HEK293 (cell line): Measurements from ENCODE around the gene SH3YL1.

ENCODE experiments used
- CTCF ChIA-PET: fragments of 350-600 bp; formaldehyde crosslinking; extraction: SDS; loops from one replicate; lab custom pipeline; 2021; ENCODE audit warnings: antibody characterized with exemption; lab: Yijun Ruan, JAX
- POLR2A ChIA-PET: fragments of 300-600 bp; formaldehyde crosslinking; extraction: SDS; loops from one replicate; lab custom pipeline; 2020; ENCODE audit warnings: antibody characterized with exemption, inconsistent platforms; lab: Yijun Ruan, JAX
- H3K27ac ChIP-seq: fragments of 200-500 bp; sonication (Bioruptor generic); 2 replicates; pipeline ENCODE4 v1.5.1; 2014; ENCODE audit warnings: low read depth, low read length, control low read depth, inconsistent platforms; ENCODE audit errors: extremely low read depth
- H3K36me3 ChIP-seq, 2 experiments: fragments of 200-500 bp in 1 of 2; sonication (Bioruptor generic) in 1 of 2; 1 replicate in 1 of 2; 2 replicates in 1 of 2; pipeline ENCODE4 v1.5.1; 2014 to 2017; ENCODE audit warnings: inconsistent platforms in 2 of 2, low read length in 2 of 2; ENCODE audit not compliant: control insufficient read depth in 2 of 2, insufficient read depth in 1 of 2
- H3K4me1 ChIP-seq: fragments of 200-500 bp; sonication (Bioruptor generic); 2 replicates; pipeline ENCODE4 v1.5.1; 2014; ENCODE audit warnings: mild to moderate bottlenecking, low read length, inconsistent platforms; ENCODE audit not compliant: control insufficient read depth, insufficient read depth
- H3K4me3 ChIP-seq: 2 replicates; pipeline ENCODE4 v1.5.1; 2011; ENCODE audit warnings: low read depth, mild to moderate bottlenecking, control low read depth, low read length, moderate library complexity
- H3K9me3 ChIP-seq: fragments of 200-500 bp; sonication (Bioruptor generic); 2 replicates; pipeline ENCODE4 v1.5.1; 2014; ENCODE audit warnings: low read depth, low read length, inconsistent platforms; ENCODE audit not compliant: control insufficient read depth, insufficient read depth
- BCL11B ChIP-seq: fragments of 450-650 bp; formaldehyde crosslinking; IDR thresholded peaks from 2 replicates; pipeline ENCODE4 v1.5.1; 2016; ENCODE audit warnings: low read depth, missing biosample characterization, missing genetic modification characterization
- IKZF3 ChIP-seq: fragments of 450-650 bp; IDR thresholded peaks from 2 replicates; pipeline ENCODE4 v1.5.0; 2018; ENCODE audit warnings: missing biosample characterization, mild to moderate bottlenecking, missing genetic modification characterization, moderate library complexity
- PRDM4 ChIP-seq: fragments of 450-650 bp; formaldehyde crosslinking; IDR thresholded peaks from 2 replicates; pipeline ENCODE4 v1.5.1; 2017; ENCODE audit warnings: missing biosample characterization, missing genetic modification characterization
- ZBTB20 ChIP-seq: fragments of 450-650 bp; formaldehyde crosslinking; IDR thresholded peaks from 2 replicates; pipeline ENCODE4 v1.5.1; 2016; ENCODE audit warnings: missing biosample characterization, missing genetic modification characterization
- ZBTB8A ChIP-seq: fragments of 450-650 bp; formaldehyde crosslinking; IDR thresholded peaks from 2 replicates; pipeline ENCODE4 v1.5.1; 2016; ENCODE audit warnings: missing biosample characterization, missing genetic modification characterization
- ZNF140 ChIP-seq: fragments of 450-650 bp; formaldehyde crosslinking; IDR thresholded peaks from 2 replicates; pipeline ENCODE4 v1.5.1; 2016; ENCODE audit warnings: missing biosample characterization, missing genetic modification characterization
- ZNF488 ChIP-seq: fragments of 450-650 bp; formaldehyde crosslinking; IDR thresholded peaks from 2 replicates; pipeline ENCODE4 v1.5.1; 2016; ENCODE audit warnings: missing biosample characterization, missing genetic modification characterization
- ZNF514 ChIP-seq: fragments of 450-650 bp; formaldehyde crosslinking; IDR thresholded peaks from 2 replicates; pipeline ENCODE4 v1.5.1; 2016; ENCODE audit warnings: missing biosample characterization, missing genetic modification characterization
- ZNF561 ChIP-seq: fragments of 450-650 bp; IDR thresholded peaks from 2 replicates; pipeline ENCODE4 v1.5.1; 2018; ENCODE audit warnings: missing biosample characterization, missing genetic modification characterization, borderline replicate concordance
- ZNF600 ChIP-seq: fragments of 450-650 bp; formaldehyde crosslinking; IDR thresholded peaks from 2 replicates; pipeline ENCODE4 v1.5.1; 2016; ENCODE audit warnings: missing biosample characterization, missing genetic modification characterization
- ZNF621 ChIP-seq: fragments of 450-650 bp; formaldehyde crosslinking; IDR thresholded peaks from 2 replicates; pipeline ENCODE4 v1.5.1; 2017; ENCODE audit warnings: missing biosample characterization, missing genetic modification characterization
- ZNF623 ChIP-seq: fragments of 450-650 bp; formaldehyde crosslinking; IDR thresholded peaks from 2 replicates; pipeline ENCODE4 v1.5.1; 2016; ENCODE audit warnings: missing biosample characterization, missing genetic modification characterization
- ZNF626 ChIP-seq: fragments of 450-650 bp; sonication (Bioruptor Pico); formaldehyde crosslinking; IDR thresholded peaks from 2 replicates; pipeline ENCODE4 v1.5.1; 2018; ENCODE audit warnings: missing biosample characterization, missing genetic modification characterization, inconsistent platforms
- ZNF629 ChIP-seq: fragments of 450-650 bp; formaldehyde crosslinking; IDR thresholded peaks from 2 replicates; pipeline ENCODE4 v1.5.1; 2017; ENCODE audit warnings: missing biosample characterization, missing genetic modification characterization
- ZNF837 ChIP-seq: fragments of 450-650 bp; formaldehyde crosslinking; IDR thresholded peaks from 2 replicates; pipeline ENCODE4 v1.5.1; 2016; ENCODE audit warnings: missing biosample characterization, missing genetic modification characterization
- ZSCAN16 ChIP-seq: fragments of 450-650 bp; formaldehyde crosslinking; IDR thresholded peaks from 2 replicates; pipeline ENCODE4 v1.5.1; 2016; ENCODE audit warnings: missing biosample characterization, missing genetic modification characterization
- TF ChIP-seq, protein P1 (sequence below): fragments of 450-650 bp; formaldehyde crosslinking; IDR thresholded peaks from 2 replicates; pipeline ENCODE4 v1.5.1; 2016; ENCODE audit warnings: missing biosample characterization, missing genetic modification characterization
- TF ChIP-seq, protein P2 (sequence below): fragments of 450-650 bp; formaldehyde crosslinking; IDR thresholded peaks from 2 replicates; pipeline ENCODE4 v1.5.0; 2017; ENCODE audit warnings: missing biosample characterization, missing genetic modification characterization, borderline replicate concordance

Gene SH3YL1

DNA sequence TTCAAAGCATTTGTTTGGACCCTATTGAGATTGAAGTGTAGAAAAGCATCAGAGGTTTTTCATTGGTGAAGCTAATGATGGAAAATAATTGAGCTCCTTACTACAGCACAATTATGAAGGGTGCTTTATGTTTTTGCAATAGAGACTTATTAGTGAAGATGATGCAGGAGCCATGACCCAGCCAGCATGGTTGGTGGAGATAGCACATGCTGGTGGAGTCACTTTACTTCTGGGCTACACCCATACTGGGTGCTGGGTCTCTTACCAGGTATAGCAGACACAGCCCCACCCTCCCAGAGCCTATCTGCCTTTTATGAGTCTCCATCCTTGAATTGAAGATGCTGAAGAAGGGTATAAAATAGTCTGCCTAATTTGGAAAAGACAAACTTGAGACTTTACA lies 4.5 kb upstream of the SH3YL1 start:
- ChIA-PET POLR2A (no interaction called here), CTCF (no interaction called here)
- Histone ChIP-seq H3K36me3 (peaks cover 0 to 38% of the 10 kb centered on the region in 2 experiments; a peak in 1 of 3 replicates), H3K9me3 (no peaks in the 10 kb centered on the region), H3K4me3 (no peak overlapping the region), H3K27ac (no peak overlapping the region), H3K4me1 (peaks cover 4% of the 10 kb centered on the region; the same call in 1 of the 2 replicates)
- TF ChIP-seq ZNF621 (tag by site-specific recombination) (no peak), ZNF623 (tag by site-specific recombination) (no peak), ZNF600 (tag by site-specific recombination) (no peak), IKZF3 (tag by site-specific recombination) (no peak), PRDM4 (tag by site-specific recombination) (no peak), ZNF488 (no peak), ZNF140 (tag by site-specific recombination) (no peak), ZBTB20 (tag by site-specific recombination) (no peak), ZBTB8A (tag by site-specific recombination) (no peak), ZNF629 (tag by site-specific recombination) (no peak), BCL11B (tag by site-specific recombination) (no peak), ZNF837 (no peak), ZNF514 (tag by site-specific recombination) (no peak), ZNF626 (tag by site-specific recombination) (no peak), ZSCAN16 (tag by site-specific recombination) (no peak), ZNF561 (tag by site-specific recombination) (no peak)
- TF ChIP-seq, protein P1, sequence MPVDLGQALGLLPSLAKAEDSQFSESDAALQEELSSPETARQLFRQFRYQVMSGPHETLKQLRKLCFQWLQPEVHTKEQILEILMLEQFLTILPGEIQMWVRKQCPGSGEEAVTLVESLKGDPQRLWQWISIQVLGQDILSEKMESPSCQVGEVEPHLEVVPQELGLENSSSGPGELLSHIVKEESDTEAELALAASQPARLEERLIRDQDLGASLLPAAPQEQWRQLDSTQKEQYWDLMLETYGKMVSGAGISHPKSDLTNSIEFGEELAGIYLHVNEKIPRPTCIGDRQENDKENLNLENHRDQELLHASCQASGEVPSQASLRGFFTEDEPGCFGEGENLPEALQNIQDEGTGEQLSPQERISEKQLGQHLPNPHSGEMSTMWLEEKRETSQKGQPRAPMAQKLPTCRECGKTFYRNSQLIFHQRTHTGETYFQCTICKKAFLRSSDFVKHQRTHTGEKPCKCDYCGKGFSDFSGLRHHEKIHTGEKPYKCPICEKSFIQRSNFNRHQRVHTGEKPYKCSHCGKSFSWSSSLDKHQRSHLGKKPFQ (tag by site-specific recombination), result no peak
- TF ChIP-seq, protein P2, sequence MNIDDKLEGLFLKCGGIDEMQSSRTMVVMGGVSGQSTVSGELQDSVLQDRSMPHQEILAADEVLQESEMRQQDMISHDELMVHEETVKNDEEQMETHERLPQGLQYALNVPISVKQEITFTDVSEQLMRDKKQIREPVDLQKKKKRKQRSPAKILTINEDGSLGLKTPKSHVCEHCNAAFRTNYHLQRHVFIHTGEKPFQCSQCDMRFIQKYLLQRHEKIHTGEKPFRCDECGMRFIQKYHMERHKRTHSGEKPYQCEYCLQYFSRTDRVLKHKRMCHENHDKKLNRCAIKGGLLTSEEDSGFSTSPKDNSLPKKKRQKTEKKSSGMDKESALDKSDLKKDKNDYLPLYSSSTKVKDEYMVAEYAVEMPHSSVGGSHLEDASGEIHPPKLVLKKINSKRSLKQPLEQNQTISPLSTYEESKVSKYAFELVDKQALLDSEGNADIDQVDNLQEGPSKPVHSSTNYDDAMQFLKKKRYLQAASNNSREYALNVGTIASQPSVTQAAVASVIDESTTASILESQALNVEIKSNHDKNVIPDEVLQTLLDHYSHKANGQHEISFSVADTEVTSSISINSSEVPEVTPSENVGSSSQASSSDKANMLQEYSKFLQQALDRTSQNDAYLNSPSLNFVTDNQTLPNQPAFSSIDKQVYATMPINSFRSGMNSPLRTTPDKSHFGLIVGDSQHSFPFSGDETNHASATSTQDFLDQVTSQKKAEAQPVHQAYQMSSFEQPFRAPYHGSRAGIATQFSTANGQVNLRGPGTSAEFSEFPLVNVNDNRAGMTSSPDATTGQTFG (tag by site-specific recombination), result no peak
